Activated CD4-positive, alpha-beta memory T cell treated with anti-CD3 and anti-CD28 coated beads for 36 hours (primary cell): Measurements from ENCODE around the gene CTNNA2. TPM values are rescaled to one million over a fixed set of nuclear protein-coding genes. Genes with fewer than 3 reads are reported as not detected.

Experiments
- CTCF ChIA-PET: fragments of 350-600 bp; sonication (Branson Sonifier 250); formaldehyde crosslinking; loops from one replicate; lab custom pipeline; 2021; ENCODE audit warnings: antibody characterized with exemption, inconsistent platforms; lab: Charles Lee
- POLR2A ChIA-PET: fragments of 350-600 bp; sonication (Branson Sonifier 250); formaldehyde crosslinking; loops from one replicate; lab custom pipeline; 2021; ENCODE audit warnings: antibody characterized with exemption; lab: Charles Lee
- DNase-seq: peaks from one replicate; pipeline ENCODE4 v3.0.0-alpha.2; 2020
- H3K27ac Mint-ChIP-seq: one replicate; pipeline ENCODE4 v1.8.0; 2021; ENCODE audit warnings: mixed read lengths
- H3K27me3 Mint-ChIP-seq: one replicate; pipeline ENCODE4 v1.8.0; 2021; ENCODE audit warnings: mixed read lengths
- H3K36me3 Mint-ChIP-seq: one replicate; pipeline ENCODE4 v1.8.0; 2021; ENCODE audit warnings: mixed read lengths
- H3K4me1 Mint-ChIP-seq: one replicate; pipeline ENCODE4 v1.8.0; 2021; ENCODE audit warnings: low read depth, mixed read lengths
- H3K4me3 Mint-ChIP-seq: one replicate; pipeline ENCODE4 v1.8.0; 2021; ENCODE audit warnings: mild to moderate bottlenecking, mixed read lengths
- H3K9me3 Mint-ChIP-seq: one replicate; pipeline ENCODE4 v1.8.0; 2021; ENCODE audit warnings: mixed read lengths
- intact Hi-C: fragments of 100-400 bp; cut with micrococcal nuclease; formaldehyde crosslinking; loops from one replicate; pipeline ENCODE4 v1.15.1; 2023
- total RNA-seq, 2 experiments: library from RNA; stranded (reverse); gene quantifications; one replicate each; pipeline ENCODE4 v1.2.3, GENCODE V29; 2021

CTNNA2 gene
- total RNA-seq, 2 experiments from 2014 or later, result not detected

DNA sequence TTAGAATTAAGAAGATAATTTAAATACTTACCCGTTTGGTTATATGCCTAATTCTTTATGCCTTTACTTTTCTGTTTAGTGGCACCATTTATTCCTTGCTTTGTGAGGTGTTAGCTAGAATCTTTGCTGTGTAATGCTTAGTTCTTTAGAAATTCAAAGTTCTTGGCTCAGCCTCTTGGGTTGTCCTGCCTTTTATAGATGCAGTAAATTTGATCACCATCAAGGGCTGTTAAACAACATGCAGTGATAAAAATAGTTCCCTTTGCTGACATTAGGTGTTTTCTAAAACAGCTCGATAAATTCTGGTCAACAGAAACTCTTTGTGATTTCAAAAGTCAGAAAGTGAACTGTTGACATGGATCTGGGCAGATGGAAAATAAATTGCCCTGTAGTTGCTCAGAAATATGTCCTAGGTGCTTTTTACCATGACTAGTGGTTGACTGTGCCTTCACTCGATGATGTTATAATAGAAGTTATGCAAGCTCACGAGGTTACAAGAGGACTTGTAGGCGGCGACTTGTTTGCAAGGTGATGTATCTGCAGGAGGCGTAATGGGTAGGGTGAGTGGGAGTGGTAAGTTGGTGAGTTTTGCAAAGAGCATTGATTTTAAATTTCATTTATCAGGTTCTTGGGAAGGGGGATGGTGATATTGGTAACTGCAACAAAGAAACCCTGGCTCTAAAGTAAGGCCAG, 739.6 kb downstream of the CTNNA2 start:
- no peak for DNase-seq
- no peak overlapping the region for H3K27ac Mint-ChIP-seq
- H3K4me3 Mint-ChIP-seq, result no peak overlapping the region
- no peaks in the 10 kb centered on the region for H3K27me3 Mint-ChIP-seq
- ChIA-PET POLR2A (no interaction called here), CTCF (no interaction called here)
- H3K4me1 Mint-ChIP-seq, result no peaks in the 10 kb centered on the region
- intact Hi-C loops, result no loop called here
- no peaks in the 10 kb centered on the region for H3K36me3 Mint-ChIP-seq
- no peaks in the 10 kb centered on the region for H3K9me3 Mint-ChIP-seq

DNA sequence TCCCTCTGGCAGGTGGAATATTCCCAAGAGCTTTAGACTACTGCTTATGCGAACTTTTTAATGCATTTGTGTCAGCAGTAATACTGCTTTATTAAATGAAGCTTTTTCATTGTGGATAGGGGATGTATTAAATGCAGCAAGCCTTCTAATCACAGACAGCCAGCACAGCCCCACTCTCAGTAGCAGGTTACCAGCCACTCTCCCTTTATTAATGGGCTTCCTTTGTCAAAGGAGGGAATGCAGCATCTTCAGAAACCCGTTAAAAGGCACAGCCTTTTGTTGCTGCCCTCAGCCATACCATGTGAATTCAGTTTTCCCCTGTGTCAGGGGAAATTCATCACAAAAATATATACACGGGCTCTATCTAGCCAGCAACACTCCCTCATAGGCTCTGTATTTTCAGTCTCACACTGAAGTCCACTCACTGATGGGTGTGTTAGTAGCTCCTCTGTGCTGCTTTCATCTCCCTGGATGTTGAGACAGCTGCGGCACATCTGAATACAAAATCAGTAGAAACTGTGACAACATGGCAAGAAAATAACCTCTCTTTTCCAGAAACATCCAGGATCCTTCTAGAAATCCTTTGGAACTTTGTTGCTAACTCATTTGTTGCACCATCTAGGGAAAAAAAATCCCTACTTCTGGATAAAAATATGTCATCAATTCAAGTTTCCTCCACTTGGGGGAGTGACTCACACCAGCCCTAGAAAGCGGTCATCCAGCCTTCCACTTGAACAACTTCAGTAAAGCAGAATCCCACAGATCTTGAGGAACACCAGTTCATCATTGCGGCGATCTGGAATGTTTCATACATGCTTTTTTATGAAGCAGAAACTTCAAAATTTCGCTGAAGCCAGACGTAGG, 743.3 kb downstream of the CTNNA2 start:
- Mint-ChIP-seq H3K27ac (no peak overlapping the region), H3K36me3 (no peaks in the 10 kb centered on the region), H3K4me1 (no peaks in the 10 kb centered on the region), H3K9me3 (no peaks in the 10 kb centered on the region), H3K27me3 (no peaks in the 10 kb centered on the region), H3K4me3 (no peak overlapping the region)
- CTCF ChIA-PET, result interaction anchor here (0.7 kb wide), 1 partner anchor 186 kb away, joined by 4 read pairs; no protein-coding TSS in a partner anchor
- intact Hi-C loops, result no loop called here
- POLR2A ChIA-PET, result no interaction called here
- DNase-seq, result no peak

DNA sequence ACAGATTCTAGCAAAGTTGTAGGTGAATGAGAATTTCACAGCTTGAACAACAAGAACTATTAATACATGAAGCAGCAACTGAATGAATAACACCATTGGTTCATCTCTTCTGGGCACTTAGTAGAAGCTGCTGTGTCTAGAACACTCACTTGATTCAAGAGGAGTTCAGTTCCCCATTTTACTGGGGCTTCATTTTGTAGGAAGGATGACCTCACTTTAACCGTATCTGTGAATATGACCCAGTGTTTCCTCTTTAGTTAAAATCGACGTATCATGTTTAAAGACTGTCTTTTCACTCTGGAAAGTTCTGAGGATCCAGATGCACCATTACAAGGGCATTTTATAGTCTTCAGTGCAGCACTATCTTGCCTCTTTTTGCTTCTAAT, 743.9 kb downstream of the CTNNA2 start:
- intact Hi-C loops, result no loop called here
- H3K36me3 Mint-ChIP-seq, result no peaks in the 10 kb centered on the region
- no peak overlapping the region for H3K4me3 Mint-ChIP-seq
- H3K27ac Mint-ChIP-seq, result no peak overlapping the region
- ChIA-PET POLR2A (no interaction called here), CTCF (no interaction called here)
- no peaks in the 10 kb centered on the region for H3K27me3 Mint-ChIP-seq
- no peaks in the 10 kb centered on the region for H3K9me3 Mint-ChIP-seq
- H3K4me1 Mint-ChIP-seq, result no peaks in the 10 kb centered on the region
- no peak for DNase-seq

DNA sequence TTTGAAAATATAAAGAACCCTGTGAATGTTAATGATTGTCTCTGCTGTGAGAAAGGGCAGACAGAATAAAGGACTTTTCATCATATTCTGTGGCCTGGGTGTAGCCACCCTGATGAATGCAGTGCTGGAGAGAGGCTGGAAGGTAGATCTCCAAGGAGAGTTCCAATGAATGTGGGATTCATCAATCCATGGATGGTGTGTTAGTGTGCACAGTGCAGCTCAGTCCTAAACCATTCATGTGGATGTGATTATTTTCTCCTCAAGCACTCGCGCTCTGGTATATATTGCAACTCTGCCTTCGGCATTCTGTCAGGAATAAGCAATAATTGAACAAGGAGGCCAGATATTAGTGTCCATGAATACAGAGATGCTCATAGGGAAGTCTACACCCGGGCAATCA, 744.6 kb downstream of the CTNNA2 start:
- DNase-seq, result no peak
- H3K9me3 Mint-ChIP-seq, result no peaks in the 10 kb centered on the region
- intact Hi-C loops, result no loop called here
- ChIA-PET CTCF (no interaction called here), POLR2A (no interaction called here)
- H3K4me1 Mint-ChIP-seq, result no peaks in the 10 kb centered on the region
- H3K27me3 Mint-ChIP-seq, result no peaks in the 10 kb centered on the region
- no peaks in the 10 kb centered on the region for H3K36me3 Mint-ChIP-seq
- H3K27ac Mint-ChIP-seq, result no peak overlapping the region
- H3K4me3 Mint-ChIP-seq, result no peak overlapping the region

DNA sequence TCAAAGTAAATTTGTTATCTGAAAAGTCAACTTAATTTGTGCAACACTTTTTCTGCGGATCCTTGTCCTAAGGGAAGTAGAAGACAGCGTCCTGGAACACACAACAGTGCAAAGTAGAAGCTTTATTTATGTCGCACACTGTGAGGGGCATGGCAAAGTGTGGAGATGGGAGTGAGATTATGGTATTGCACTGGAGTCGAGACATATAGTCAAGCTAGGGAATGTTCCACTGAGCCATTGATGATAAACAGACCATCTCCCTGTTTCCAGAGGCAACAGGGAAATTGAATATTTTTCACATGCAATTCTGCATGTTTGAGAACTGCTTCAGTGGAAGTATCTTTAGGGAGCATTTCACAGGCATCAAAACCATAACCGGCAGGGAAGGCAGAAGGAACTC, 745.5 kb downstream of the CTNNA2 start:
- H3K36me3 Mint-ChIP-seq, result no peaks in the 10 kb centered on the region
- no peaks in the 10 kb centered on the region for H3K27me3 Mint-ChIP-seq
- no peak overlapping the region for H3K27ac Mint-ChIP-seq
- no peak overlapping the region for H3K4me3 Mint-ChIP-seq
- H3K4me1 Mint-ChIP-seq, result no peaks in the 10 kb centered on the region
- ChIA-PET CTCF (no interaction called here), POLR2A (no interaction called here)
- H3K9me3 Mint-ChIP-seq, result no peaks in the 10 kb centered on the region
- DNase-seq, result no peak
- intact Hi-C loops, result no loop called here

DNA sequence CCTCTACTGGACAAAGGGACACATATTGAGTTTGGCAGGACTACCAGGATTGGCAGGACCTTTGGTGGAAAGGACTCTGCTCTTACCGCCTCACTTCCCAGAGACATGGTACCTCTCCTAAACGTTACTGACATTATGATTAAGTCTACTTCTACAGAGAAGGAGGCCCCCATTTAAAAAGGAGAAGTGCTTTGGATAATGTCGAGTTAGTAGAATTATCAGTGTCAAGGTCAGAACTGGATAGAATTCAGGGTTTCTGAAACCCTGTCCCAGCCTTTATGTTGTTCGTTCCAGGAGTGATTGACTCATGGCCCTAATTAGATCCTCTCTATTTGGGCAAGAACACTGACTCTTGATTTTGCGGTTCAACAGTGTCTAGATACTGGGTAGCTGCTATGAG, 745.9 kb downstream of the CTNNA2 start:
- Mint-ChIP-seq H3K27me3 (no peaks in the 10 kb centered on the region), H3K9me3 (no peaks in the 10 kb centered on the region), H3K27ac (no peak overlapping the region), H3K4me3 (no peak overlapping the region), H3K4me1 (no peaks in the 10 kb centered on the region), H3K36me3 (no peaks in the 10 kb centered on the region)
- intact Hi-C loops, result no loop called here
- ChIA-PET POLR2A (no interaction called here), CTCF (no interaction called here)
- no peak for DNase-seq

DNA sequence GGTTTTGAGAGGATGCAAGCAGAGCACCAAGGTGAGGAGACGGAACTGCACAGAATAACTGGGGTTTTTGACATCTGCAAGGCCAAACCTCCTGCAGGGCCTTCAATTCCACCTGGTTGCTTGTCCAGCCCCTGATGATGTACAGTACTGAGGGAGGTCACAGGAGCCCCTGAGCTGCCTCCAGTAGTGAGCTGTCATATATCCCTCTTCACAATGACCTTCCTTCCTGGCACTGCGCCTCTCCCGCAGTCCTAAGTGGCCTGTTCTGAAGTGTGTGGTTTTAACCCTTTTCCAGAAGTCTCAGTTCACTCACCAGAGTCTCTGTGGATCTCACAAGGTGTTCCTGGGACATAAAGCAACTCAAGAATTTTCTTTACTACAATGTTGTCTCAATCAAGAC, 746.4 kb downstream of the CTNNA2 start:
- ChIA-PET CTCF (no interaction called here), POLR2A (no interaction called here)
- H3K4me3 Mint-ChIP-seq, result no peak overlapping the region
- intact Hi-C loops, result no loop called here
- no peaks in the 10 kb centered on the region for H3K4me1 Mint-ChIP-seq
- H3K9me3 Mint-ChIP-seq, result no peaks in the 10 kb centered on the region
- no peak overlapping the region for H3K27ac Mint-ChIP-seq
- no peaks in the 10 kb centered on the region for H3K36me3 Mint-ChIP-seq
- no peaks in the 10 kb centered on the region for H3K27me3 Mint-ChIP-seq
- no peak for DNase-seq

DNA sequence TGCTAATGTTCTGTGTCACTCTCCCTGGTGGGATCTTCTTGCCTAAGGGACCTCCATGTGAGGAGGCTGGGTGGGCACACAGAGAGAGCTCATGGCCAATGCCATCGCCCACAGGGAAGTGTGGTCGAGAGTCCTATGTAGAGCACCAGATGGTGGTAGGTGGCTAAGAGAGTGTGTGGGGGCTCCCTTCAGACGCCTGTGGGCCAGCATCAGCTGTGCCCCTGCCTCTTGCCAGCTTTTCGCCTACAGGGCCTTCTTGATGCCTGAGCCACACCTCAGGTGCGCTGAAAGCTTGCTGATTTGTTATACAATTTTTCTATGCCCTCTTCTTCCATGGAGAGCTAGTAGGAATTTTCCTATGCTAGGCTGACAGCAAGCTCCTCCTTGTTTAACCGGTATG, 753.4 kb downstream of the CTNNA2 start:
- Mint-ChIP-seq H3K4me3 (no peak overlapping the region), H3K9me3 (peaks cover 10% of the 10 kb centered on the region), H3K27me3 (no peaks in the 10 kb centered on the region), H3K36me3 (no peaks in the 10 kb centered on the region), H3K4me1 (no peaks in the 10 kb centered on the region), H3K27ac (no peak overlapping the region)
- ChIA-PET CTCF (no interaction called here), POLR2A (no interaction called here)
- intact Hi-C loops, result no loop called here
- no peak for DNase-seq

DNA sequence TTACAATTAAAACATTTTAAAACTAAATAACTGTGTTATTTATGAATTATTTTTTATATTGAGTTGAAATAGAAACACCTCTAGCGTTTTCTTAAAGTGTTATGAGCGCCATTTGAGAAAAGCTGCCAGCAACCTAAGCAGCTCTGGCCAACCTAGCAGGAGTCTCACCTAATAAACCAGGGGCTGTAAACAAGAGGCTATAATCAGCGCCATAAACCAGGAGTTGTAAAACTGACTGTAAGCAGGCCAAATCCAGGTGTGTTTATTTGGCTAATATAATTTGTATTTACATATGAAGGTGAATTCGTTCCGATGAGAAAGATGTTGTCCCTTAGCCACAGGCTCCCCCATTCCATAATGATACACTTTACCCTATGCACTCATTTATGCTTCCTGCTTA, 757.0 kb downstream of the CTNNA2 start:
- Mint-ChIP-seq H3K27me3 (no peaks in the 10 kb centered on the region), H3K27ac (no peak overlapping the region), H3K36me3 (no peaks in the 10 kb centered on the region), H3K4me1 (no peaks in the 10 kb centered on the region), H3K4me3 (no peak overlapping the region), H3K9me3 (peaks cover 7% of the 10 kb centered on the region)
- no peak for DNase-seq
- ChIA-PET POLR2A (no interaction called here), CTCF (no interaction called here)
- intact Hi-C loops, result no loop called here

DNA sequence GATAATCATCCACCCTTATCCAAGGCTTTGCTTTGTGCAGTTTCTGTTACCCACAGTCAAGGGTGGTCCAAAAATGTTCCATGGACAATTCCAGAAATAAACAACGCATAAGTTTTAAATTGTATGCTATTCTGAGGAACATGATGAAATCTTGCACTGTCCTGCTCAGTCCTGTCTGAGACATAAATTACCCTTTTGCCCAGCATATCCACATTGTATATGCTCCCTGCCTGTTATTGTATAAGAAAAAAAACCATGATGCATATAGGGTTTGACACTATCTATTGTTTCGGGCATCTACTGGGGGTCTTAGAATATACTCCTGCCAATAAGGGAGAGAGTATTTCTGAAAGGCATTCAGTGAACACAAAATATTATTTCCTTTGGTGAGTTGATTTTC, 767.7 kb downstream of the CTNNA2 start:
- intact Hi-C loops, result no loop called here
- Mint-ChIP-seq H3K27me3 (no peaks in the 10 kb centered on the region), H3K9me3 (peaks cover 15% of the 10 kb centered on the region), H3K4me1 (no peaks in the 10 kb centered on the region), H3K27ac (no peak overlapping the region), H3K36me3 (no peaks in the 10 kb centered on the region), H3K4me3 (no peak overlapping the region)
- no peak for DNase-seq
- CTCF ChIA-PET, result no interaction called here
- POLR2A ChIA-PET, result no interaction called here

DNA sequence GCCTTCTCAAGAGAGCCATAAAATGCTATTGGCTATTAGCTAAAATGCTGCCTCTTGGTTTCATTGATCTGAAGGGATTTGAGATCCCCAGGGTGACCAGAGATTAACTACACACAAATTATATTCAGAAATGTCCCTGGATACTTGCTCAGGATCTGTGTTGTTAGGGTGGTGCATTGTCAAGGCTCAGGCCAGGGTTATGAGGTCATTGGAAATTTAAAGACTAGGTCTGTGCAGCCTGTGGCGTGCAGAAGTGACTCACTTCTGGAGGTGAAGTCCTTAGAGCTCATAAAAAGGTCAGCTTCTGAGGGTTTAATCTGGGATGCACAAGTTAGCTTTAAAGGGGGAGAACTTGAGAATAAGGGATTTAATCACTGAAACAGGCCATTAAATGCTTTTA, 768.2 kb downstream of the CTNNA2 start:
- POLR2A ChIA-PET, result no interaction called here
- H3K9me3 Mint-ChIP-seq, result peaks cover 14% of the 10 kb centered on the region

DNA sequence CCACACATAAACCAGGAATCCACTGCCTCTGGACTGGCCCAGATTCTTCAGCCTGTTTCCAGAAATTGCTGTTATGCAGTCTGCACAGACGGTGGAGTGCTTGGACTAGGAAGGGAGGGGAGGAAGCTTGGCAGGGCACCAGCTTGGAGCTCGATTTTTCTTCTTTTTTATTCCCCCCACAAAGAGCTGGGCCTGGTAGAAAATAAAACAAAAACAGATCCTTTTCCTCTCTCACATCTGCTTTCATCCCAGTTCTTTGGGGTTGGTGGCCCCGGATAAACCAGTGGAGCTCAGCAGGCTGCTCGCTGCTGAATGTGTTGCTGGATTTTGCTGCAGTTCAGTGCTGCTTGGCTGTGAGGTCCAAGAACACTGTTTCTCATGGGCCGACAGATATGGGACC, 775.7 kb downstream of the CTNNA2 start:
- H3K36me3 Mint-ChIP-seq, result no peaks in the 10 kb centered on the region
- H3K9me3 Mint-ChIP-seq, result peaks cover 11% of the 10 kb centered on the region
- H3K27me3 Mint-ChIP-seq, result no peaks in the 10 kb centered on the region
- POLR2A ChIA-PET, result no interaction called here
- DNase-seq, result no peak
- intact Hi-C loops, result no loop called here
- H3K27ac Mint-ChIP-seq, result no peak overlapping the region
- CTCF ChIA-PET, result no interaction called here
- H3K4me1 Mint-ChIP-seq, result no peaks in the 10 kb centered on the region
- no peak overlapping the region for H3K4me3 Mint-ChIP-seq

More for the DNA sequence above, 768.2 kb downstream of the CTNNA2 start:
- Mint-ChIP-seq H3K4me1 (no peaks in the 10 kb centered on the region), H3K27me3 (no peaks in the 10 kb centered on the region), H3K4me3 (no peak overlapping the region), H3K36me3 (no peaks in the 10 kb centered on the region), H3K27ac (no peak overlapping the region)
- intact Hi-C loops, result no loop called here
- no peak for DNase-seq
- CTCF ChIA-PET, result no interaction called here

DNA sequence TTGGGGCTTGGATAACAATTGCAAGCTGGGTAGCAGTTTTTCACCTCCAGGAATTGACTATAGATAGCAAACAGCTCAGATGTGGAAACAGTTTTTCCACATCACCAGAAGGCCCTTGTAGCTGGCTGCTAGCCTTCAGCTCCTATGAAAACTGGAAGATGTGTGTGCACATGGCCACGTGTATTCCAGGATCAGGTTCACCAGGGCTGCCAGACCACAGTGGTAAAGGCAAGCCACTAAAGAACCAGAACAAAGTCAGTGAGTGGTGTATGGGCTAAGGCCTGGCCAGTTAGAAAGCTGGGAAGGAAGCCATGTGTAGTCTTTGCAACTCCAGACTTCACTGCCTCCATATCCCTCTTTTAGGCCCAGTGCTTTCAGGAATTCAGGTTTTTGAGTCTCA, 778.8 kb downstream of the CTNNA2 start:
- Mint-ChIP-seq H3K9me3 (peaks cover 5% of the 10 kb centered on the region), H3K27me3 (no peaks in the 10 kb centered on the region), H3K4me3 (no peak overlapping the region), H3K4me1 (no peaks in the 10 kb centered on the region), H3K36me3 (no peaks in the 10 kb centered on the region), H3K27ac (no peak overlapping the region)
- ChIA-PET CTCF (no interaction called here), POLR2A (no interaction called here)
- intact Hi-C loops, result no loop called here
- no peak for DNase-seq
